ENCODE results near the gene MARCHF11. TPM values are rescaled to one million over a fixed set of nuclear protein-coding genes. Genes with fewer than 3 reads are reported as not detected.

MARCHF11 gene
- total and polyA plus RNA-seq, 11 donors, result 0.36 to 7.1 (median 2.3) TPM

- WGBS, 4 donors, result 38 to 53% (median 47%) methylated on average over 3 of the region's 3 CpGs
- peaks cover 0 to 3% (median 0%) of the 10 kb centered on the region in 12 donors for H3K4me1 ChIP-seq
- intact Hi-C loops (cut with DNase I), result no loop called here
- H3K4me3 ChIP-seq, result no peak overlapping the region
- H3K36me3 ChIP-seq, result no peaks in the 10 kb centered on the region
- ATAC-seq (peak in 2 of 4 donors; percentile 41 to 50), DNase-seq (no peak)
- TF ChIP-seq POLR2A (IDR thresholded peaks at IDR 0.05) (no peak), CTCF (IDR thresholded peaks at IDR 0.05) (no peak)
- peaks cover 0 to 6% (median 0%) of the 10 kb centered on the region in 12 donors for H3K9me3 ChIP-seq
- H3K27ac ChIP-seq, result no peak overlapping the region
- no peaks in the 10 kb centered on the region for H3K27me3 ChIP-seq
Observed at GRCh38 chr5:16051246-16051755, 128.3 kb downstream of the MARCHF11 start.

GRCh38 chr5:16050414-16050813, 129.2 kb downstream of the MARCHF11 start:
- H3K9me3 ChIP-seq, result peaks cover 0 to 6% (median 0%) of the 10 kb centered on the region in 12 donors
- H3K27me3 ChIP-seq, result no peaks in the 10 kb centered on the region
- DNase-seq (no peak), ATAC-seq (no peak)
- no peaks in the 10 kb centered on the region for H3K36me3 ChIP-seq
- 76 to 93% (median 91%) methylated on average over 1 of the region's 1 CpG for WGBS, 4 donors
- no peak overlapping the region for H3K27ac ChIP-seq
- peaks cover 0 to 3% (median 0%) of the 10 kb centered on the region in 12 donors for H3K4me1 ChIP-seq
- no peak overlapping the region for H3K4me3 ChIP-seq
- TF ChIP-seq CTCF (IDR thresholded peaks at IDR 0.05) (no peak), POLR2A (IDR thresholded peaks at IDR 0.05) (no peak)
- intact Hi-C loops (cut with DNase I), result no loop called here

- intact Hi-C loops (cut with DNase I), result no loop called here
- Histone ChIP-seq H3K27me3 (no peaks in the 10 kb centered on the region), H3K27ac (no peak overlapping the region), H3K9me3 (peaks cover 0 to 6% (median 0%) of the 10 kb centered on the region in 12 donors), H3K36me3 (no peaks in the 10 kb centered on the region), H3K4me1 (peaks cover 0 to 3% (median 0%) of the 10 kb centered on the region in 12 donors), H3K4me3 (no peak overlapping the region)
- no peak for ATAC-seq
- DNase-seq, result no peak
- TF ChIP-seq CTCF (IDR thresholded peaks at IDR 0.05), result no peak
- no peak for TF ChIP-seq POLR2A (IDR thresholded peaks at IDR 0.05)
- WGBS, 4 donors, result 92 to 98% (median 96%) methylated on average over 1 of the region's 1 CpG
Observed at GRCh38 chr5:16049761-16050160, 129.8 kb downstream of the MARCHF11 start.

- peaks cover 0 to 6% (median 0%) of the 10 kb centered on the region in 12 donors for H3K9me3 ChIP-seq
- peaks cover 0 to 3% (median 0%) of the 10 kb centered on the region in 12 donors for H3K4me1 ChIP-seq
- no peak overlapping the region for H3K4me3 ChIP-seq
- intact Hi-C loops (cut with DNase I), result no loop called here
- peak in 2 of 4 donors; percentile 62 to 82 for ATAC-seq
- TF ChIP-seq CTCF (IDR thresholded peaks at IDR 0.05) (no peak), POLR2A (IDR thresholded peaks at IDR 0.05) (no peak)
- DNase-seq, result peak in 1 of 5 donors; percentile 35
- H3K27me3 ChIP-seq, result no peaks in the 10 kb centered on the region
- no peak overlapping the region for H3K27ac ChIP-seq
- no peaks in the 10 kb centered on the region for H3K36me3 ChIP-seq
Observed at GRCh38 chr5:16048132-16048531, 131.5 kb downstream of the MARCHF11 start.
